Liver (tissue), 3 donors: ENCODE measurements around the gene CDC20.

Experiments
- EGR1 ChIP-seq, 2 donors: IDR thresholded peaks; 2 replicates each; pipeline ENCODE4 v1.6.1; 2016 to 2018; ENCODE audit warnings: antibody characterized with exemption in 2 of 2, low read depth in 2 of 2
- FOXA1 ChIP-seq: IDR thresholded peaks from 2 replicates; pipeline ENCODE4 v1.6.1; 2016; ENCODE audit warnings: antibody characterized with exemption
- GABPA ChIP-seq, 2 donors: IDR thresholded peaks in 1 of 2; conservative IDR thresholded peaks in 1 of 2; 2 replicates each; pipeline ENCODE4 v1.6.1; 2016; ENCODE audit warnings: antibody characterized with exemption in 2 of 2, mild to moderate bottlenecking in 1 of 2, moderate library complexity in 1 of 2
- JUND ChIP-seq, 2 donors: IDR thresholded peaks; 2 replicates each; pipeline ENCODE4 v1.6.1; 2016; ENCODE audit warnings: antibody characterized with exemption in 2 of 2
- RAD21 ChIP-seq, 2 donors: IDR thresholded peaks; 2 replicates each; pipeline ENCODE4 v1.6.1; 2016; ENCODE audit warnings: antibody characterized with exemption in 2 of 2, mild to moderate bottlenecking in 2 of 2
- RXRA ChIP-seq, 2 donors: IDR thresholded peaks; 2 replicates each; pipeline ENCODE4 v1.6.1; 2017 to 2018; ENCODE audit warnings: antibody characterized with exemption in 2 of 2, mild to moderate bottlenecking in 1 of 2
- SP1 ChIP-seq: IDR thresholded peaks from 2 replicates; pipeline ENCODE4 v1.6.1; 2018; ENCODE audit warnings: antibody characterized with exemption, mild to moderate bottlenecking
- TAF1 ChIP-seq: conservative IDR thresholded peaks from 2 replicates; pipeline ENCODE4 v1.6.1; 2016; ENCODE audit warnings: antibody characterized with exemption, mild to moderate bottlenecking
- YY1 ChIP-seq: IDR thresholded peaks from 2 replicates; pipeline ENCODE4 v1.6.1; 2016; ENCODE audit warnings: antibody characterized with exemption, mild to moderate bottlenecking
- TF ChIP-seq, protein P1 (sequence below): fragments of 150-350 bp; IDR thresholded peaks from 2 replicates; pipeline ENCODE4 v1.5.1; 2017; ENCODE audit warnings: improper control_type of control experiment, low read depth, low read length; ENCODE audit not compliant: missing input control
- TF ChIP-seq, protein P2 (sequence below): IDR thresholded peaks from 2 replicates; pipeline ENCODE4 v1.6.1; 2016; ENCODE audit warnings: antibody characterized with exemption, mild to moderate bottlenecking
- TF ChIP-seq, protein P3 (sequence below): IDR thresholded peaks from 2 replicates; pipeline ENCODE4 v1.6.1; 2016; ENCODE audit warnings: antibody characterized with exemption
- TF ChIP-seq, protein P4 (sequence below): IDR thresholded peaks from 2 replicates; pipeline ENCODE4 v1.6.1; 2016; ENCODE audit warnings: antibody characterized with exemption
- donor health status: healthy.
- donor health status: healthy.

DNA sequence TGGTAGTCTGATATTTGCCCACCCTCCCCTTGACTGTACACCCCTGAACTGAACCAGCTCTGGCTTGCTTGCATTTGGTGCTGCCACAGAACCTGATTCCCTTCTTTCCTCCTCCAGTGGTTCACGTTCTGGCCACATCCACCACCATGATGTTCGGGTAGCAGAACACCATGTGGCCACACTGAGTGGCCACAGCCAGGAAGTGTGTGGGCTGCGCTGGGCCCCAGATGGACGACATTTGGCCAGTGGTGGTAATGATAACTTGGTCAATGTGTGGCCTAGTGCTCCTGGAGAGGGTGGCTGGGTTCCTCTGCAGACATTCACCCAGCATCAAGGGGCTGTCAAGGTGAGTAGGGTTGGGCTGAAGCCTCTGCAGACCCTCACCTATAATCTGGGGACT, 1.8 kb downstream of the CDC20 start:
- no peak for TF ChIP-seq SP1
- TF ChIP-seq, protein P1, sequence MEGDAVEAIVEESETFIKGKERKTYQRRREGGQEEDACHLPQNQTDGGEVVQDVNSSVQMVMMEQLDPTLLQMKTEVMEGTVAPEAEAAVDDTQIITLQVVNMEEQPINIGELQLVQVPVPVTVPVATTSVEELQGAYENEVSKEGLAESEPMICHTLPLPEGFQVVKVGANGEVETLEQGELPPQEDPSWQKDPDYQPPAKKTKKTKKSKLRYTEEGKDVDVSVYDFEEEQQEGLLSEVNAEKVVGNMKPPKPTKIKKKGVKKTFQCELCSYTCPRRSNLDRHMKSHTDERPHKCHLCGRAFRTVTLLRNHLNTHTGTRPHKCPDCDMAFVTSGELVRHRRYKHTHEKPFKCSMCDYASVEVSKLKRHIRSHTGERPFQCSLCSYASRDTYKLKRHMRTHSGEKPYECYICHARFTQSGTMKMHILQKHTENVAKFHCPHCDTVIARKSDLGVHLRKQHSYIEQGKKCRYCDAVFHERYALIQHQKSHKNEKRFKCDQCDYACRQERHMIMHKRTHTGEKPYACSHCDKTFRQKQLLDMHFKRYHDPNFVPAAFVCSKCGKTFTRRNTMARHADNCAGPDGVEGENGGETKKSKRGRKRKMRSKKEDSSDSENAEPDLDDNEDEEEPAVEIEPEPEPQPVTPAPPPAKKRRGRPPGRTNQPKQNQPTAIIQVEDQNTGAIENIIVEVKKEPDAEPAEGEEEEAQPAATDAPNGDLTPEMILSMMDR, result no peak
- TF ChIP-seq RAD21 (IDR thresholded peaks at IDR 0.05), result no peak
- TF ChIP-seq, protein P2, sequence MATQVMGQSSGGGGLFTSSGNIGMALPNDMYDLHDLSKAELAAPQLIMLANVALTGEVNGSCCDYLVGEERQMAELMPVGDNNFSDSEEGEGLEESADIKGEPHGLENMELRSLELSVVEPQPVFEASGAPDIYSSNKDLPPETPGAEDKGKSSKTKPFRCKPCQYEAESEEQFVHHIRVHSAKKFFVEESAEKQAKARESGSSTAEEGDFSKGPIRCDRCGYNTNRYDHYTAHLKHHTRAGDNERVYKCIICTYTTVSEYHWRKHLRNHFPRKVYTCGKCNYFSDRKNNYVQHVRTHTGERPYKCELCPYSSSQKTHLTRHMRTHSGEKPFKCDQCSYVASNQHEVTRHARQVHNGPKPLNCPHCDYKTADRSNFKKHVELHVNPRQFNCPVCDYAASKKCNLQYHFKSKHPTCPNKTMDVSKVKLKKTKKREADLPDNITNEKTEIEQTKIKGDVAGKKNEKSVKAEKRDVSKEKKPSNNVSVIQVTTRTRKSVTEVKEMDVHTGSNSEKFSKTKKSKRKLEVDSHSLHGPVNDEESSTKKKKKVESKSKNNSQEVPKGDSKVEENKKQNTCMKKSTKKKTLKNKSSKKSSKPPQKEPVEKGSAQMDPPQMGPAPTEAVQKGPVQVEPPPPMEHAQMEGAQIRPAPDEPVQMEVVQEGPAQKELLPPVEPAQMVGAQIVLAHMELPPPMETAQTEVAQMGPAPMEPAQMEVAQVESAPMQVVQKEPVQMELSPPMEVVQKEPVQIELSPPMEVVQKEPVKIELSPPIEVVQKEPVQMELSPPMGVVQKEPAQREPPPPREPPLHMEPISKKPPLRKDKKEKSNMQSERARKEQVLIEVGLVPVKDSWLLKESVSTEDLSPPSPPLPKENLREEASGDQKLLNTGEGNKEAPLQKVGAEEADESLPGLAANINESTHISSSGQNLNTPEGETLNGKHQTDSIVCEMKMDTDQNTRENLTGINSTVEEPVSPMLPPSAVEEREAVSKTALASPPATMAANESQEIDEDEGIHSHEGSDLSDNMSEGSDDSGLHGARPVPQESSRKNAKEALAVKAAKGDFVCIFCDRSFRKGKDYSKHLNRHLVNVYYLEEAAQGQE, result no peak
- TF ChIP-seq RXRA (IDR thresholded peaks at IDR 0.05), result no peak
- no peak for TF ChIP-seq TAF1
- TF ChIP-seq, protein P3, sequence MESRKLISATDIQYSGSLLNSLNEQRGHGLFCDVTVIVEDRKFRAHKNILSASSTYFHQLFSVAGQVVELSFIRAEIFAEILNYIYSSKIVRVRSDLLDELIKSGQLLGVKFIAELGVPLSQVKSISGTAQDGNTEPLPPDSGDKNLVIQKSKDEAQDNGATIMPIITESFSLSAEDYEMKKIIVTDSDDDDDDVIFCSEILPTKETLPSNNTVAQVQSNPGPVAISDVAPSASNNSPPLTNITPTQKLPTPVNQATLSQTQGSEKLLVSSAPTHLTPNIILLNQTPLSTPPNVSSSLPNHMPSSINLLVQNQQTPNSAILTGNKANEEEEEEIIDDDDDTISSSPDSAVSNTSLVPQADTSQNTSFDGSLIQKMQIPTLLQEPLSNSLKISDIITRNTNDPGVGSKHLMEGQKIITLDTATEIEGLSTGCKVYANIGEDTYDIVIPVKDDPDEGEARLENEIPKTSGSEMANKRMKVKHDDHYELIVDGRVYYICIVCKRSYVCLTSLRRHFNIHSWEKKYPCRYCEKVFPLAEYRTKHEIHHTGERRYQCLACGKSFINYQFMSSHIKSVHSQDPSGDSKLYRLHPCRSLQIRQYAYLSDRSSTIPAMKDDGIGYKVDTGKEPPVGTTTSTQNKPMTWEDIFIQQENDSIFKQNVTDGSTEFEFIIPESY, result no peak
- TF ChIP-seq YY1, result no peak
- TF ChIP-seq JUND (IDR thresholded peaks at IDR 0.05), result no peak
- TF ChIP-seq GABPA (IDR thresholded peaks at IDR 0.05 in 1 of 2, conservative IDR thresholded peaks at IDR 0.05 in 1 of 2), result no peak
- TF ChIP-seq, protein P4, sequence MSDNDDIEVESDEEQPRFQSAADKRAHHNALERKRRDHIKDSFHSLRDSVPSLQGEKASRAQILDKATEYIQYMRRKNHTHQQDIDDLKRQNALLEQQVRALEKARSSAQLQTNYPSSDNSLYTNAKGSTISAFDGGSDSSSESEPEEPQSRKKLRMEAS, result no peak
- TF ChIP-seq FOXA1, result no peak
- TF ChIP-seq EGR1 (IDR thresholded peaks at IDR 0.05; ENCODE audit: low read depth in 2 of 2), result no peak
